A549 (cell line): ENCODE data around the gene IGSF9. TPM values are rescaled to one million over a fixed set of nuclear protein-coding genes. Genes with fewer than 3 reads are reported as not detected.
A peak's percentile ranks its signal among the peaks of the same experiment; 100 is the strongest.

Source experiments
- ATAC-seq, 2 experiments: fragments of 200-7000 bp in 1 of 2; fragments of >200 bp in 1 of 2; cut with Nextera tagmentation in 1 of 2; cut with Tn5 transposase in 1 of 2; 3 replicates each; pipeline versions ENCODE4 v1.8.0 to v1.9.1; 2018 to 2020; ENCODE audit warnings: mild to moderate bottlenecking in 1 of 2, moderate library complexity in 1 of 2
- CTCF ChIA-PET: fragments of 300-600 bp; sonication (Branson Sonifier 250); formaldehyde crosslinking; extraction: SDS; loops from one replicate; lab custom pipeline; 2021; ENCODE audit warnings: antibody characterized with exemption, inconsistent platforms; lab: Yijun Ruan, JAX
- POLR2A ChIA-PET: fragments of 350-600 bp; formaldehyde crosslinking; extraction: SDS; loops from one replicate; lab custom pipeline; 2021; ENCODE audit warnings: antibody characterized with exemption, inconsistent platforms; lab: Yijun Ruan, JAX
- DNase-seq, 2 experiments: peaks; one replicate each; pipeline versions ENCODE4 v3.0.0 to v3.0.0-alpha.2; 2011 to 2016; ENCODE audit warnings: low read depth in 1 of 2, low spot score in 1 of 2
- FAIRE-seq: peaks from 2 replicates; lab custom pipeline; 2011; peaks lifted over from hg19 to GRCh38; lab: Jason Lieb, UNC
- H3K27ac ChIP-seq, 2 experiments: fragments of >200 bp; sonication (Bioruptor Twin); formaldehyde crosslinking; 3 replicates each; pipeline ENCODE4 v1.5.1; 2016 to 2017
- H3K4me1 ChIP-seq: fragments of >200 bp; sonication (Bioruptor Twin); formaldehyde crosslinking; 3 replicates; pipeline ENCODE4 v1.6.1; 2016
- H3K4me2 ChIP-seq: fragments of >200 bp; sonication (Bioruptor Twin); formaldehyde crosslinking; 3 replicates; pipeline ENCODE4 v1.6.1; 2016
- H3K4me3 ChIP-seq: fragments of >200 bp; sonication (Bioruptor Twin); formaldehyde crosslinking; 3 replicates; pipeline ENCODE4 v1.5.1; 2016
- H3K9me3 ChIP-seq: fragments of >200 bp; sonication (Bioruptor Twin); formaldehyde crosslinking; 3 replicates; pipeline ENCODE4 v1.6.1; 2016
- CBX2 ChIP-seq: fragments of 200-600 bp; sonication (generic); IDR thresholded peaks from 2 replicates; pipeline ENCODE4 v1.6.1; 2016; ENCODE audit warnings: low read depth, mild to moderate bottlenecking, borderline replicate concordance
- CHD4 ChIP-seq: fragments of 200-600 bp; sonication (generic); IDR thresholded peaks from 2 replicates; pipeline ENCODE4 v1.6.1; 2016; ENCODE audit warnings: antibody characterized with exemption, mild to moderate bottlenecking, borderline replicate concordance
- ESRRA ChIP-seq: fragments of 150-350 bp; IDR thresholded peaks from 2 replicates; pipeline ENCODE4 v1.6.1; 2014; ENCODE audit warnings: mild to moderate bottlenecking, low read length, borderline replicate concordance
- FOSB ChIP-seq: fragments of 250-450 bp; sonication (Bioruptor Pico); IDR thresholded peaks from 2 replicates; pipeline ENCODE4 v1.5.0; 2020; ENCODE audit warnings: mild to moderate bottlenecking, moderate library complexity
- HMGXB4 ChIP-seq: fragments of 250-450 bp; sonication (Bioruptor Pico); IDR thresholded peaks from 2 replicates; pipeline ENCODE4 v1.5.0; 2021; ENCODE audit warnings: mild to moderate bottlenecking, moderate library complexity, borderline replicate concordance
- HOXB13 ChIP-seq: fragments of 250-450 bp; sonication (Bioruptor Pico); IDR thresholded peaks from 2 replicates; pipeline ENCODE4 v1.5.0; 2020; ENCODE audit warnings: low read depth, mild to moderate bottlenecking, moderate library complexity
- POLR2AphosphoS2 ChIP-seq: conservative IDR thresholded peaks from 2 replicates; pipeline ENCODE4 v1.6.1; 2012; ENCODE audit warnings: low read length, improper control_type of control experiment, inconsistent platforms
- REST ChIP-seq: fragments of 200-600 bp; sonication (generic); IDR thresholded peaks from 2 replicates; pipeline ENCODE4 v1.6.1; 2016; ENCODE audit warnings: antibody characterized with exemption, mild to moderate bottlenecking, moderate library complexity
- RNF2 ChIP-seq: fragments of 200-600 bp; sonication (generic); IDR thresholded peaks from 2 replicates; pipeline ENCODE4 v1.6.1; 2016; ENCODE audit warnings: low read depth, mild to moderate bottlenecking, antibody characterized with exemption, moderate library complexity, borderline replicate concordance
- TFCP2L1 ChIP-seq: fragments of 250-450 bp; sonication (Bioruptor Pico); IDR thresholded peaks from 2 replicates; pipeline ENCODE4 v1.5.0; 2021; ENCODE audit warnings: mild to moderate bottlenecking
- TP53 ChIP-seq: fragments of 250-450 bp; sonication (Bioruptor Pico); IDR thresholded peaks from 2 replicates; pipeline ENCODE4 v1.5.0; 2021; ENCODE audit warnings: mild to moderate bottlenecking, moderate library complexity
- ZFP36 ChIP-seq: fragments of 450-650 bp; IDR thresholded peaks from 2 replicates; pipeline ENCODE4 v1.6.1; 2014; ENCODE audit warnings: borderline replicate concordance; ENCODE audit not compliant: partially characterized antibody
- WGBS: methylation state at CpG from one replicate; pipeline ENCODE4 v1.1.6; 2017; ENCODE audit errors: missing lambda C conversion rate; 5-methylcytosine and 5-hydroxymethylcytosine counted together
- polyA plus RNA-seq, 4 experiments: library from polyadenylated mRNA; depleted of rRNA in 3 of 4; stranded (reverse); fragments of >200 nt; fragmentation: RNase III in 1 of 4; extraction: RNeasy Plus Mini Kit Qiagen cat#74134 plus additional on column Dnase treatment in 1 of 4; gene quantifications; 2 replicates in 3 of 4; 3 replicates in 1 of 4; pipeline ENCODE4 v1.2.3, GENCODE V29; 2011 to 2017
- TF ChIP-seq, protein P1 (sequence below): fragments of 150-350 bp; IDR thresholded peaks from 2 replicates; pipeline ENCODE4 v1.6.1; 2014; ENCODE audit warnings: low read depth, mild to moderate bottlenecking, low read length

Gene IGSF9
- polyA plus RNA-seq, 2 of the 4 experiments (the other 2 are of a cell fraction) = 0.06 to 0.54 TPM

DNA sequence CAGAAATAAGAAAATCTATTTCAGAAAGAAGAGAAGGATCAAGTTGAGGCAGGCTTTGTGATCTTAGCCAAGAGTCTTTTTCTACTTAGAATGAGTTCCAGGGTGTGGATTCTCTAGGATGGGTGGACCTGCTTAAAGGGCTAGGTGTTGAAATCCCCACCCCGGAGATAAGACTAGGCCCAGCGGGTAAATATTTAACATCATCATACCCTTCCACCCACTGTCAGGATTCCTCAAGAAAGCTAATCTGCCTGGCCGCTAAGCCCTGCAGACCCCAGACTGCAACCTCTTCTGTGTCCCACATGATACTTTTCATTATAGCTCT is 5.8 kb downstream of the IGSF9 start:
- ChIA-PET CTCF (interaction anchor here (0.8 to 22.4 kb wide), 10 partner anchors 10 to 254 kb away, joined by 3 to 665 read pairs (median 6); partner anchors contain the start of gene TAGLN2), POLR2A (no interaction called here)
- 42% methylated on average over 3 of the region's 3 CpGs for WGBS
- FAIRE-seq (no peak), ATAC-seq (no peak), DNase-seq (no peak)
- Histone ChIP-seq H3K4me3 (no peak overlapping the region), H3K4me2 (no peak overlapping the region), H3K4me1 (peaks cover 20% of the 10 kb centered on the region), H3K9me3 (no peaks in the 10 kb centered on the region), H3K27ac (no peak overlapping the region)
- TF ChIP-seq TFCP2L1 (CRISPR knock-in tag) = no peak
- TF ChIP-seq, protein P1, sequence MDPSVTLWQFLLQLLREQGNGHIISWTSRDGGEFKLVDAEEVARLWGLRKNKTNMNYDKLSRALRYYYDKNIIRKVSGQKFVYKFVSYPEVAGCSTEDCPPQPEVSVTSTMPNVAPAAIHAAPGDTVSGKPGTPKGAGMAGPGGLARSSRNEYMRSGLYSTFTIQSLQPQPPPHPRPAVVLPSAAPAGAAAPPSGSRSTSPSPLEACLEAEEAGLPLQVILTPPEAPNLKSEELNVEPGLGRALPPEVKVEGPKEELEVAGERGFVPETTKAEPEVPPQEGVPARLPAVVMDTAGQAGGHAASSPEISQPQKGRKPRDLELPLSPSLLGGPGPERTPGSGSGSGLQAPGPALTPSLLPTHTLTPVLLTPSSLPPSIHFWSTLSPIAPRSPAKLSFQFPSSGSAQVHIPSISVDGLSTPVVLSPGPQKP = no peak
- TF ChIP-seq REST = no peak
- no peak for TF ChIP-seq CHD4

DNA sequence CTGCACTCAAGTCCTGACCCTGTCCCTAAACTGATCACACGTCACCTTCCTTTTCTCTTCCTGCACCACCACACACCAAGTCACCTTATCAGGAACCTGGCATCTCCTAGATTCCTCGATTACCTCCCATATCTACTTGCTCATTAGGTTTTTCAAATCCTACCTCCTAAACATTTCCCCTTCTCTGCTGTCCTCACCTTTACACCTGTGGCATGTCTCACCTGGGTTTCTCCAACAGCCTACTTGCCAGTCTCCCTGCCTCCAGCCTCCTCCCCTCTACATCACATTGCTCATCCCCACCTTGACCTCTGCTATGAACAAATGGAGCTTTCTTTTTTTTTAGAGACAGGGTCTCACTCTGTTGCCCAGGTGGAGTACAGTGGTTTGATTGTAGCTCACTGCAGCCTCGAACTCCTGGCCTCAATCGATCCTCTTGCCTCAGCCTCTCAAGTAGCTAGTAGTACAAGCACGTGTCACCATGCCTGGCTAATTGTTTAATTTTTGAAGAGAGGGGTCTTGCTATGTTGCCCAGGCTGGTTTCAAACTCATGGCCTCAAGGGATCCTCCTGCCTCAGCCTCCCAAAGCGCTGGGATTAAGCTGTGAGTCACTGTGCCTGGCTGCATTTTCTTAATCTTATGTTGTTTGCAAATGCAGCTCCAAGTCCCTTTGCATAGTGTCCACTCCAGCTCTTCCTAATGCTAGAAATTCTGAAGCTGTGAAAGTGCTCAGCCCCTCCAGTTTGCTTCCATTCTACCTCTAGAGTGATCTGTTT is 6.3 kb downstream of the IGSF9 start:
- WGBS = 51% methylated on average over 6 of the region's 6 CpGs
- H3K4me2 ChIP-seq = no peak overlapping the region
- POLR2A ChIA-PET = no interaction called here
- TF ChIP-seq HOXB13 (no peak), CBX2 (no peak), CHD4 (no peak), TP53 (CRISPR knock-in tag) (no peak), ZFP36 (no peak)
- FAIRE-seq (no peak), ATAC-seq (no peak), DNase-seq (no peak)
- H3K4me1 ChIP-seq = peaks cover 20% of the 10 kb centered on the region
- no peak overlapping the region for H3K27ac ChIP-seq
- CTCF ChIA-PET = interaction anchor here (0.8 to 22.4 kb wide), 9 partner anchors 10 to 254 kb away, joined by 3 to 665 read pairs (median 6); partner anchors contain the start of gene TAGLN2
- H3K4me3 ChIP-seq = no peak overlapping the region
- no peaks in the 10 kb centered on the region for H3K9me3 ChIP-seq

DNA sequence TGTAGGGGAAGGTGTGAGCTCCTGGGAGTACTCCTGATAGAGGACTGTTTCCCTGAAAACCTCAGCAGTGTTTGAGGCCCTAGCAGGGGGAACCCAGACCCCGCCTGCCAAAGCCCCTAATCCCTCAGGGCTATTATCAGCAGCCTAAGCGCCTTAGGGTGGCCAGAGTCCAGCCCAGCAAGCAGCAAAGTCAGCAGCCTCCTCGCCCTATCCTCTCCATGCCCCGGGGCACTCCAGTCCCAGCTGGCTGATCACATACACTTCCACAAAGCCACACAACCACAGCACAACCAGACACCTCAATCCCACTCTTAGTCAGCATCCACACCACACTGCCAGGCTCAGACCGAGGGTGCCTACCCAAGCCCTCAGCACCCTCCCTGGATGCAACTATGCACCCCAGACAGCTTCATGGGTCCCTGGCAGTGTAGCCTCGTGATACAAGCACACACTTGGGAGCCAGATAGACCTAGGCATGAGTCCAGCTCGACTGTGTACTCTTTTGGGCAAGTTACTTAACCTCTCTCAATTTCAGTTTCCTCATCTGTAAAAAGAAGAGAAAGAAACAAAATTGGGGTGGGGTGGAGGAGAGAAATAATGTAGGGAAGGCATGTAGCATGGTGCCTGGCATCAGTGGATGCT is 7.1 kb downstream of the IGSF9 start:
- Histone ChIP-seq H3K9me3 (no peaks in the 10 kb centered on the region), H3K4me2 (no peak overlapping the region)
- WGBS = 62% methylated on average over 6 of the region's 7 CpGs
- POLR2A ChIA-PET = no interaction called here
- no peak for TF ChIP-seq ESRRA
- TF ChIP-seq, all 56 proteins: peak for 0
- ATAC-seq (no peak), FAIRE-seq (no peak), DNase-seq (no peak)
- H3K4me3 ChIP-seq = no peak overlapping the region
- CTCF ChIA-PET = interaction anchor here (0.7 to 22.4 kb wide), 9 partner anchors 13 to 778 kb away, joined by 3 to 665 read pairs (median 4); partner anchors contain the start of genes SLAMF9 and TAGLN2
- H3K27ac ChIP-seq = no peak overlapping the region
- H3K4me1 ChIP-seq = peaks cover 20% of the 10 kb centered on the region

GRCh38 chr1:159937054-159937750 is 8.2 kb downstream of the IGSF9 start:
- no peak for FAIRE-seq
- Histone ChIP-seq H3K27ac (peak overlapping the region; percentile 43 to 45; a peak in 4 of 6 replicates), H3K9me3 (no peaks in the 10 kb centered on the region), H3K4me3 (no peak overlapping the region), H3K4me2 (peak overlapping the region; percentile 50; the same call in 2 of the 3 replicates), H3K4me1 (peaks cover 20% of the 10 kb centered on the region)
- POLR2A ChIA-PET = no interaction called here
- no peak for DNase-seq
- TF ChIP-seq TFCP2L1 (CRISPR knock-in tag) (no peak), POLR2AphosphoS2 (no peak), FOSB (CRISPR knock-in tag) (no peak), HMGXB4 (CRISPR knock-in tag) (no peak), ESRRA (no peak), RNF2 (no peak), CHD4 (no peak), TP53 (CRISPR knock-in tag) (no peak)
- no peak; a peak in 1 of 6 replicates for ATAC-seq
- 55% methylated on average over 4 of the region's 4 CpGs for WGBS
- CTCF ChIA-PET = interaction anchor here (0.6 to 22.4 kb wide), 20 partner anchors 12 to 159 kb away, joined by 3 to 665 read pairs (median 4); partner anchors contain the start of genes SLAMF9 and TAGLN2
